ENCODE results near the gene PLOD2. TPM values are rescaled to one million over a fixed set of nuclear protein-coding genes. Genes with fewer than 3 reads are reported as not detected.

PLOD2 gene
- total and polyA plus RNA-seq, 9 of the 15 experiments (the other 6 are each of a cell fraction or from before 2014, with no cell fraction given): 0.18 to 1.5 (median 0.58) TPM

DNA sequence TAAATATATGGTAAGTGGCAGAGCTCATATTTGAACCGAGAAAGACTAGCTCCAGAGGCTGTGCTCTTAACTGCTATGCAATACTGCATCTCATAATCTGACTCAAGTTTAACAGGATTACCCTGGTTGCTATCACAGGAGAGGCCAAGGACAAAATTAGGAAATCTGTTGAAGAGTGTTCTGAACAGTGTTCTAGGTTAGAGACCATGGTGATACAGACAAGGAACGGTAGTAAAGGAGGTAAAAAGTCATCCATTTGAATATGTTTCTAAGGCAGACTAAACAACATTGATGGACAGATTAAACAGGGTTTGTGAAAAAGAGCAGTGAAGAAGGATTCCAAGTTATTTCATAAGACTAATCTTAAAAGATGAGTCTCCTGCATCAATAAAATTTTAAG is 22.1 kb downstream of the PLOD2 start:
- intact Hi-C loops (cut with micrococcal nuclease): no loop called here
- no peaks in the 10 kb centered on the region for H3K9me1 ChIP-seq (ENCODE audit: control insufficient read depth, insufficient read depth, low read length)
- no peaks in the 10 kb centered on the region for H3K79me2 ChIP-seq (ENCODE audit: control insufficient read depth, insufficient read depth, low read length)

More for the DNA sequence above, 22.1 kb downstream of the PLOD2 start:
- in situ Hi-C loops (cut with MboI): no loop called here
- Histone ChIP-seq H3K4me2 (ENCODE audit: insufficient read depth, low read length) (no peak overlapping the region), H4K20me1 (replicated peaks; ENCODE audit: control insufficient read depth, insufficient read depth, low read length) (no peaks in the 10 kb centered on the region), H3K36me3 (ENCODE audit: control insufficient read depth, insufficient read depth, low read length) (no peaks in the 10 kb centered on the region), H3K9ac (ENCODE audit: insufficient read depth in 1 of 2, low read depth in 2 of 2, low read length in 2 of 2) (no peak overlapping the region), H2AFZ (ENCODE audit: low read depth, low read length) (no peak overlapping the region), H3K27me3 (ENCODE audit: control insufficient read depth in 2 of 2, insufficient read depth in 2 of 2, low read length in 2 of 2) (no peaks in the 10 kb centered on the region), H3K9me3 (replicated peaks; ENCODE audit: control insufficient read depth, insufficient read depth, low read depth, low read length) (no peaks in the 10 kb centered on the region), H3K4me1 (replicated peaks in 1 of 2; ENCODE audit: control insufficient read depth in 2 of 2, insufficient read depth in 2 of 2, low read length in 2 of 2) (no peaks in the 10 kb centered on the region), H3K27ac (ENCODE audit: extremely low read depth, low read depth, low read length) (no peak overlapping the region), H3K4me3 (no peak overlapping the region)
- no peak for ATAC-seq
- WGBS (ENCODE audit: insufficient coverage, low coverage, missing lambda C conversion rate): 3% methylated on average over 2 of the region's 2 CpGs
- no peak for TF ChIP-seq NCOR1 (IDR thresholded peaks at IDR 0.05)
- TF ChIP-seq ZNF445 (CRISPR knock-in tag; IDR thresholded peaks at IDR 0.05; ENCODE audit: low read depth): no peak
- TF ChIP-seq PHB2 (IDR thresholded peaks at IDR 0.05; ENCODE audit: low read depth): no peak
- no peak for TF ChIP-seq RHOXF2B (CRISPR knock-in tag; conservative IDR thresholded peaks at IDR 0.05)
- no peak for TF ChIP-seq CCAR2 (IDR thresholded peaks at IDR 0.05; ENCODE audit: low read depth, low read length)
- TF ChIP-seq ZNF586 (CRISPR knock-in tag; conservative IDR thresholded peaks at IDR 0.05): no peak
- no peak for TF ChIP-seq SIX5 (IDR thresholded peaks at IDR 0.05; ENCODE audit: borderline replicate concordance in 1 of 2, insufficient read depth in 1 of 2, low read depth in 1 of 2, low read length in 2 of 2)
- no peak for TF ChIP-seq NR1H2 (CRISPR knock-in tag; IDR thresholded peaks at IDR 0.05)
- TF ChIP-seq ZNF766 (CRISPR knock-in tag; conservative IDR thresholded peaks at IDR 0.05): no peak
- TF ChIP-seq ERF (CRISPR knock-in tag; IDR thresholded peaks at IDR 0.05): no peak
- TF ChIP-seq, protein P1, sequence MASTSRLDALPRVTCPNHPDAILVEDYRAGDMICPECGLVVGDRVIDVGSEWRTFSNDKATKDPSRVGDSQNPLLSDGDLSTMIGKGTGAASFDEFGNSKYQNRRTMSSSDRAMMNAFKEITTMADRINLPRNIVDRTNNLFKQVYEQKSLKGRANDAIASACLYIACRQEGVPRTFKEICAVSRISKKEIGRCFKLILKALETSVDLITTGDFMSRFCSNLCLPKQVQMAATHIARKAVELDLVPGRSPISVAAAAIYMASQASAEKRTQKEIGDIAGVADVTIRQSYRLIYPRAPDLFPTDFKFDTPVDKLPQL (IDR thresholded peaks at IDR 0.05; ENCODE audit: extremely low read depth, insufficient read length): no peak
- TF ChIP-seq, protein P2, sequence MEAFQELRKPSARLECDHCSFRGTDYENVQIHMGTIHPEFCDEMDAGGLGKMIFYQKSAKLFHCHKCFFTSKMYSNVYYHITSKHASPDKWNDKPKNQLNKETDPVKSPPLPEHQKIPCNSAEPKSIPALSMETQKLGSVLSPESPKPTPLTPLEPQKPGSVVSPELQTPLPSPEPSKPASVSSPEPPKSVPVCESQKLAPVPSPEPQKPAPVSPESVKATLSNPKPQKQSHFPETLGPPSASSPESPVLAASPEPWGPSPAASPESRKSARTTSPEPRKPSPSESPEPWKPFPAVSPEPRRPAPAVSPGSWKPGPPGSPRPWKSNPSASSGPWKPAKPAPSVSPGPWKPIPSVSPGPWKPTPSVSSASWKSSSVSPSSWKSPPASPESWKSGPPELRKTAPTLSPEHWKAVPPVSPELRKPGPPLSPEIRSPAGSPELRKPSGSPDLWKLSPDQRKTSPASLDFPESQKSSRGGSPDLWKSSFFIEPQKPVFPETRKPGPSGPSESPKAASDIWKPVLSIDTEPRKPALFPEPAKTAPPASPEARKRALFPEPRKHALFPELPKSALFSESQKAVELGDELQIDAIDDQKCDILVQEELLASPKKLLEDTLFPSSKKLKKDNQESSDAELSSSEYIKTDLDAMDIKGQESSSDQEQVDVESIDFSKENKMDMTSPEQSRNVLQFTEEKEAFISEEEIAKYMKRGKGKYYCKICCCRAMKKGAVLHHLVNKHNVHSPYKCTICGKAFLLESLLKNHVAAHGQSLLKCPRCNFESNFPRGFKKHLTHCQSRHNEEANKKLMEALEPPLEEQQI (IDR thresholded peaks at IDR 0.05): no peak
- no peak for TF ChIP-seq SMARCC2 (IDR thresholded peaks at IDR 0.05; ENCODE audit: low read depth)
- TF ChIP-seq HNRNPUL1 (IDR thresholded peaks at IDR 0.05; ENCODE audit: low read length): no peak
- TF ChIP-seq, protein P3, sequence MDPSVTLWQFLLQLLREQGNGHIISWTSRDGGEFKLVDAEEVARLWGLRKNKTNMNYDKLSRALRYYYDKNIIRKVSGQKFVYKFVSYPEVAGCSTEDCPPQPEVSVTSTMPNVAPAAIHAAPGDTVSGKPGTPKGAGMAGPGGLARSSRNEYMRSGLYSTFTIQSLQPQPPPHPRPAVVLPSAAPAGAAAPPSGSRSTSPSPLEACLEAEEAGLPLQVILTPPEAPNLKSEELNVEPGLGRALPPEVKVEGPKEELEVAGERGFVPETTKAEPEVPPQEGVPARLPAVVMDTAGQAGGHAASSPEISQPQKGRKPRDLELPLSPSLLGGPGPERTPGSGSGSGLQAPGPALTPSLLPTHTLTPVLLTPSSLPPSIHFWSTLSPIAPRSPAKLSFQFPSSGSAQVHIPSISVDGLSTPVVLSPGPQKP (CRISPR knock-in tag; IDR thresholded peaks at IDR 0.05): no peak
- TF ChIP-seq POLR2H (tag; IDR thresholded peaks at IDR 0.05; ENCODE audit: low read depth): no peak
- no peak for FAIRE-seq
- CTCF ChIA-PET (ENCODE audit: low intra/inter-chr PET ratio): no interaction called here
- no peak for DNase-seq (ENCODE audit: extremely low read depth in 1 of 4, low spot score in 3 of 4)
- no TSS peak for BruUV-seq (replicated peaks)
- POLR2A ChIA-PET: no interaction called here
